OCI-LY1 (cell line): ENCODE results near the gene CTBP2.

Source experiments
- CTCF ChIP-seq: fragments of 200-600 bp; sonication (generic), shearing (Covaris generic); IDR thresholded peaks from 2 replicates; pipeline ENCODE4 v1.5.1; 2017; ENCODE audit warnings: mild to moderate bottlenecking, antibody characterized with exemption, low read length, moderate library complexity, mixed read lengths
- EZH2 ChIP-seq: fragments of 200-600 bp; sonication (generic), shearing (Covaris generic); IDR thresholded peaks from 2 replicates; pipeline ENCODE4 v1.8.0; 2017; ENCODE audit warnings: borderline replicate concordance, mixed run types, mild to moderate bottlenecking, antibody characterized with exemption, low read length, moderate library complexity, mixed read lengths

GRCh38 chr10:125011171-125011925, 149.0 kb downstream of the CTBP2 start:
- TF ChIP-seq CTCF (no peak), EZH2 (no peak)
